Endodermal cell (in vitro differentiated cells): ENCODE data around the gene MYNN. TPM values are rescaled to one million over a fixed set of nuclear protein-coding genes. Genes with fewer than 3 reads are reported as not detected.

Source experiments
- DNase-seq: peaks from one replicate; pipeline ENCODE4 v3.0.0-alpha.2; 2017
- H3K27ac ChIP-seq: 2 replicates; pipeline ENCODE4 v1.5.1; 2013; ENCODE audit warnings: mild to moderate bottlenecking, low read depth, low read length, moderate library complexity
- H3K27me3 ChIP-seq: 2 replicates; pipeline ENCODE4 v1.6.1; 2013; ENCODE audit warnings: mild to moderate bottlenecking, low read length, moderate library complexity; ENCODE audit not compliant: insufficient read depth, control insufficient read depth, poor library complexity, severe bottlenecking
- H3K36me3 ChIP-seq: 2 replicates; pipeline ENCODE4 v1.7.0; 2013; ENCODE audit warnings: mild to moderate bottlenecking, low read length, moderate library complexity; ENCODE audit not compliant: control insufficient read depth, insufficient read depth
- H3K4me1 ChIP-seq: one replicate; pipeline ENCODE4 v1.7.0; 2013; ENCODE audit warnings: low read length; ENCODE audit not compliant: control insufficient read depth, insufficient read depth
- H3K4me3 ChIP-seq: 2 replicates; pipeline ENCODE4 v1.5.1; 2013; ENCODE audit warnings: mild to moderate bottlenecking, low read length, moderate library complexity
- H3K9ac ChIP-seq: 2 replicates; pipeline ENCODE4 v1.6.1; 2013; ENCODE audit warnings: mild to moderate bottlenecking, low read length, moderate library complexity; ENCODE audit not compliant: poor library complexity, severe bottlenecking; ENCODE audit errors: extremely low read depth
- H3K9me3 ChIP-seq: 2 replicates; pipeline ENCODE4 v1.6.1; 2013; ENCODE audit warnings: mild to moderate bottlenecking, low read length, moderate library complexity; ENCODE audit not compliant: control insufficient read depth
- H3K27ac Mint-ChIP-seq: 2 replicates; pipeline ENCODE4 v1.8.0; 2020; ENCODE audit warnings: mixed read lengths
- H3K27me3 Mint-ChIP-seq: 2 replicates; pipeline ENCODE4 v1.8.0; 2021; ENCODE audit warnings: mild to moderate bottlenecking, mixed read lengths; ENCODE audit not compliant: insufficient read depth
- H3K36me3 Mint-ChIP-seq: 2 replicates; pipeline ENCODE4 v1.8.0; 2020; ENCODE audit warnings: low read depth, mixed read lengths
- H3K4me1 Mint-ChIP-seq: 2 replicates; pipeline ENCODE4 v1.8.0; 2020; ENCODE audit warnings: mixed read lengths
- H3K4me3 Mint-ChIP-seq: 2 replicates; pipeline ENCODE4 v1.8.0; 2020; ENCODE audit warnings: mild to moderate bottlenecking, moderate library complexity, mixed read lengths
- H3K9me3 Mint-ChIP-seq: 2 replicates; pipeline ENCODE4 v1.8.0; 2020; ENCODE audit warnings: mild to moderate bottlenecking, mixed read lengths
- CTCF ChIP-seq: fragments of 200-600 bp; sonication (generic); conservative IDR thresholded peaks from 2 replicates; pipeline ENCODE4 v1.5.0; 2021; ENCODE audit warnings: antibody characterized with exemption, mild to moderate bottlenecking
- WGBS, 2 experiments: methylation state at CpG; one replicate each; pipeline versions ENCODE4 v1.1.5 to v1.1.7; 2013; ENCODE audit warnings: missing lambda C conversion rate in 2 of 2, mixed read lengths in 1 of 2; ENCODE audit not compliant: insufficient coverage in 1 of 2, insufficient read length in 1 of 2; 5-methylcytosine and 5-hydroxymethylcytosine counted together
- total RNA-seq, 2 donors: library from RNA; stranded (reverse); fragmentation: NEBNext Ultra II Directional in 1 of 2; extraction: Animal tissue kit (Norgen Biotek cat#: 25700) in 1 of 2; gene quantifications; 2 replicates in 1 of 2; 3 replicates in 1 of 2; pipeline ENCODE4 v1.2.1, GENCODE V29; 2021

Gene MYNN
- total RNA-seq, 2 donors from 2014 or later, result 13.3 to 14.1 TPM

- Mint-ChIP-seq H3K4me3 (no peak overlapping the region), H3K27me3 (no peaks in the 10 kb centered on the region), H3K4me1 (no peaks in the 10 kb centered on the region), H3K36me3 (no peaks in the 10 kb centered on the region), H3K27ac (no peak overlapping the region), H3K9me3 (no peaks in the 10 kb centered on the region)
- TF ChIP-seq CTCF, result no peak
- 62 to 86% methylated on average over 2 to 4 of the region's 4 CpGs for WGBS, 2 experiments
- Histone ChIP-seq H3K4me3 (no peak overlapping the region), H3K9me3 (no peaks in the 10 kb centered on the region), H3K4me1 (no peaks in the 10 kb centered on the region), H3K9ac (no peak overlapping the region), H3K36me3 (no peaks in the 10 kb centered on the region), H3K27ac (no peak overlapping the region), H3K27me3 (no peaks in the 10 kb centered on the region)
- no peak for DNase-seq
Observed at GRCh38 chr3:169827712-169828111, 54.5 kb downstream of the MYNN start.

- Mint-ChIP-seq H3K36me3 (no peaks in the 10 kb centered on the region), H3K27me3 (no peaks in the 10 kb centered on the region), H3K4me1 (no peaks in the 10 kb centered on the region), H3K27ac (no peak overlapping the region), H3K4me3 (no peak overlapping the region), H3K9me3 (no peaks in the 10 kb centered on the region)
- no peaks in the 10 kb centered on the region for H3K4me1 ChIP-seq
- TF ChIP-seq CTCF, result no peak
- no peak overlapping the region for H3K4me3 ChIP-seq
- H3K36me3 ChIP-seq, result no peaks in the 10 kb centered on the region
- H3K9ac ChIP-seq, result no peak overlapping the region
- 89 to 91% methylated on average over 1 of the region's 1 CpG for WGBS, 2 experiments
- no peak overlapping the region for H3K27ac ChIP-seq
- no peaks in the 10 kb centered on the region for H3K27me3 ChIP-seq
- no peak for DNase-seq
- no peaks in the 10 kb centered on the region for H3K9me3 ChIP-seq
Observed at GRCh38 chr3:169835533-169835932, 62.3 kb downstream of the MYNN start.

- no peaks in the 10 kb centered on the region for H3K36me3 Mint-ChIP-seq
- H3K4me1 Mint-ChIP-seq, result no peaks in the 10 kb centered on the region
- H3K27me3 Mint-ChIP-seq, result no peaks in the 10 kb centered on the region
- no peaks in the 10 kb centered on the region for H3K4me1 ChIP-seq
- no peak for DNase-seq
- H3K27ac Mint-ChIP-seq, result no peak overlapping the region
- H3K36me3 ChIP-seq, result no peaks in the 10 kb centered on the region
- no peak overlapping the region for H3K4me3 ChIP-seq
- no peak overlapping the region for H3K4me3 Mint-ChIP-seq
- H3K9ac ChIP-seq, result no peak overlapping the region
- no peaks in the 10 kb centered on the region for H3K9me3 ChIP-seq
- H3K27ac ChIP-seq, result no peak overlapping the region
- no peaks in the 10 kb centered on the region for H3K27me3 ChIP-seq
- TF ChIP-seq CTCF, result no peak
- H3K9me3 Mint-ChIP-seq, result no peaks in the 10 kb centered on the region
- 70 to 89% methylated on average over 4 to 5 of the region's 5 CpGs for WGBS, 2 experiments
Observed at GRCh38 chr3:169836078-169836941, 63.1 kb downstream of the MYNN start.
